LNCaP clone FGC (cell line): Measurements from ENCODE around the gene CDC16.

Source experiments
- DNase-seq: peaks from one replicate; pipeline ENCODE4 v3.0.0-alpha.2; 2011; ENCODE audit warnings: low read depth
- H3K4me3 ChIP-seq: 2 replicates; pipeline ENCODE4 v1.5.1; 2011; ENCODE audit warnings: mild to moderate bottlenecking, low read depth, low read length, control low read depth
- TF ChIP-seq, protein P1 (sequence below): IDR thresholded peaks from 2 replicates; pipeline ENCODE4 v1.5.1; 2012; ENCODE audit warnings: mild to moderate bottlenecking; ENCODE audit not compliant: control insufficient read depth, insufficient read depth; ENCODE audit errors: extremely low read depth

CDC16 gene

GRCh38 chr13:114288157-114288591 is 53.5 kb downstream of the CDC16 start:
- TF ChIP-seq, protein P1, sequence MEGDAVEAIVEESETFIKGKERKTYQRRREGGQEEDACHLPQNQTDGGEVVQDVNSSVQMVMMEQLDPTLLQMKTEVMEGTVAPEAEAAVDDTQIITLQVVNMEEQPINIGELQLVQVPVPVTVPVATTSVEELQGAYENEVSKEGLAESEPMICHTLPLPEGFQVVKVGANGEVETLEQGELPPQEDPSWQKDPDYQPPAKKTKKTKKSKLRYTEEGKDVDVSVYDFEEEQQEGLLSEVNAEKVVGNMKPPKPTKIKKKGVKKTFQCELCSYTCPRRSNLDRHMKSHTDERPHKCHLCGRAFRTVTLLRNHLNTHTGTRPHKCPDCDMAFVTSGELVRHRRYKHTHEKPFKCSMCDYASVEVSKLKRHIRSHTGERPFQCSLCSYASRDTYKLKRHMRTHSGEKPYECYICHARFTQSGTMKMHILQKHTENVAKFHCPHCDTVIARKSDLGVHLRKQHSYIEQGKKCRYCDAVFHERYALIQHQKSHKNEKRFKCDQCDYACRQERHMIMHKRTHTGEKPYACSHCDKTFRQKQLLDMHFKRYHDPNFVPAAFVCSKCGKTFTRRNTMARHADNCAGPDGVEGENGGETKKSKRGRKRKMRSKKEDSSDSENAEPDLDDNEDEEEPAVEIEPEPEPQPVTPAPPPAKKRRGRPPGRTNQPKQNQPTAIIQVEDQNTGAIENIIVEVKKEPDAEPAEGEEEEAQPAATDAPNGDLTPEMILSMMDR: no peak
- H3K4me3 ChIP-seq: no peak overlapping the region
- no peak for DNase-seq

- DNase-seq: no peak
- H3K4me3 ChIP-seq: no peak overlapping the region
- TF ChIP-seq, protein P1: no peak
These were observed 61.8 kb downstream of the CDC16 start for GRCh38 chr13:114296448-114296847.

DNA sequence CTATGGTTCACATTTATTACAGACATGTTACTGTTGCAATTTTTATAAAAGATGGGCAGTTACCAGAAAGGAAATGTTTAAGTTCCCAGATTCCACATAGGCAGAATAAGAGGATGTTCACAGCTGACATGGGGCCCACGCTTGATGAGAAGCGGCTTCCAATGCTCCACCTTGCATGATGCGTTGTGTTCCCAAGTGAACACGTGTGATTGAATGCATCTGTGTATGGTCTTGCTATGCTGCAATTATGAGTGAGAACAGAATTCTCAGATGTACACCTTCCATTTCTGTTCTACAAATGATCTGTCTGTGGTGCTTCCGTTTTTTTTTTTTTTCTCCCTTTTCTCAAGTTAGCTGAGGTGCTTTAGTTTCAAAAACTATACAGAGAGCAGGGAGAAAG is 62.2 kb downstream of the CDC16 start:
- TF ChIP-seq, protein P1: no peak
- no peak for DNase-seq
- no peak overlapping the region for H3K4me3 ChIP-seq

GRCh38 chr13:114298866-114299265 is 64.2 kb downstream of the CDC16 start:
- no peak for DNase-seq
- TF ChIP-seq, protein P1: no peak
- no peak overlapping the region for H3K4me3 ChIP-seq

GRCh38 chr13:114299604-114300305 is 65.1 kb downstream of the CDC16 start:
- DNase-seq: no peak
- TF ChIP-seq, protein P1: no peak
- no peak overlapping the region for H3K4me3 ChIP-seq

DNA sequence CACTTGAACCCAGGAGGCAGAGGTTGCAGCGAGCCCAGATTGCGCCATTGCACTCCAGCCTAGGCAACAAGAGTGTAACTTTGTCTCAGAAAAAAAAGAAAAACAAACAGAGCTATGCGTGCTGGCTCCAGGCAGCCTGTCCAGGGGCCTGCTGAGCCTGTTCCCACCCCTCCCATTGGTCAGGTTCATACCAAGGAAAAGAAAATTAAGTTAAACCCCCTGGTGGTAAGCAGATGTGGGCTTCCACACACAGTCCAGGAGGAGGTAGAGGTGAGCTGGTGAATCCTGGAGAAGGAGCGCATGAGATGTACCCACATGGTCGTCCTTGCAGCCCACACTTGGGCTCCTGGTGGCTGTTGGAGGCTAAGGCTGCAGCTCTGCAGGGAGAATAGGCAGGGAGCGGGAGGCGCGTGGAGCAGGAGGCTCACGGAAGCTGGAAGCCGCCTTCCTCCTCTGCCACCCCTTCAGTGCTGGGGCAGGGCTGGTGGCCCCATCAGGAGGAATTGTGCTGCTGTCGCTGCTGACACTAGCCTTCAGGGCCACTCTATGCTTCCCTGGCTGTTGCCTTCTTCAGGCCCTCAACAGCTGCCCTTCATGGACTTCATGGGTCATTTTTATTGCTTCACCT is 69.1 kb downstream of the CDC16 start:
- TF ChIP-seq, protein P1: no peak
- no peak overlapping the region for H3K4me3 ChIP-seq
- no peak for DNase-seq
